Activated T-helper 9 cell treated with anti-CD3 and anti-CD28 coated beads, Interleukin-2, amount 50 U/mL, for 16 hours (primary cell): Measurements from ENCODE around the gene GPR37L1.
"Not testable (repeated sequence)": the region's sequence is repeated elsewhere in the genome, so short reads cannot be mapped to it uniquely, and the experiment has no call there.

Experiments
- DNase-seq: peaks from one replicate; pipeline ENCODE4 v3.0.0-alpha.2; 2020; ENCODE audit warnings: low read depth

The GPR37L1 gene

DNA sequence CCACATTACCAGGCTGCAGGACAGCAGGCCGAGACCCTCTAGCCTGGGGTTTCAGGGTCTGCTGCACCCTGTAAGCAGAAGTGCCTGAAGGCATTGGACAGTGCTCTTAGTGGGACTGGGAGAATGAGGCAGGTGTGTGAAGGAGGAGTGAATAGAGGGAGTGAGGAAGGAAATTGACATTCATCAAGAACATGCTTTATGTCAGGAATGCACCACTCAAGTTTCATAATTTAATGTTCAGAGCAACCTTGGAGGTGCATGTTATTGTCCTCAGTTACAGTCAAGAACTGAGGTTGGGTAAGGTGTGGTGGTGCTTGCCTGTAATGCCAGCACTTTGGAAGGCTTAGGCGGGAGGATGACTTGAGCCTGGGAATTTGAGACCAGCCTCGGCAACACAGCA, 11.7 kb upstream of the GPR37L1 start:
- DNase-seq: no peak

DNA sequence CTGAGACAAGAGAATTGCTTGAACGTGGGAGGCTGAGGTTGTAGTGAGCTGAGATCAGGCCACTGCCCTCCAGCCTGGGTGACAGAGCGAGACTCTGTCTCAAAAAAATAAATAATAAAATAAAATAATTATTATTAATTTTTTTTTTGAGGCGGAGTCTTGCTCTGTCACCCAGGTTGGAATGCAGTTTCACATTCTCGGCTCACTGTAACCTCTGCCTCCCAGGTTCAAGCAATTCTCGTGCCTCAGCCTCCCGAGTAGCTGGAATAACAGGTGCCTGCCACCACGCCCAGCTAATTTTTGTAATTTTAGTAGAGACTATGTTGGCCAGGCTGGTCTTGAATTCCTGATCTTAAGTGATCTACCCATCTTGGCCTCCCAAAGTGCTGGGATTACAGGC, 11.1 kb upstream of the GPR37L1 start:
- not testable (repeated sequence) for DNase-seq

DNA sequence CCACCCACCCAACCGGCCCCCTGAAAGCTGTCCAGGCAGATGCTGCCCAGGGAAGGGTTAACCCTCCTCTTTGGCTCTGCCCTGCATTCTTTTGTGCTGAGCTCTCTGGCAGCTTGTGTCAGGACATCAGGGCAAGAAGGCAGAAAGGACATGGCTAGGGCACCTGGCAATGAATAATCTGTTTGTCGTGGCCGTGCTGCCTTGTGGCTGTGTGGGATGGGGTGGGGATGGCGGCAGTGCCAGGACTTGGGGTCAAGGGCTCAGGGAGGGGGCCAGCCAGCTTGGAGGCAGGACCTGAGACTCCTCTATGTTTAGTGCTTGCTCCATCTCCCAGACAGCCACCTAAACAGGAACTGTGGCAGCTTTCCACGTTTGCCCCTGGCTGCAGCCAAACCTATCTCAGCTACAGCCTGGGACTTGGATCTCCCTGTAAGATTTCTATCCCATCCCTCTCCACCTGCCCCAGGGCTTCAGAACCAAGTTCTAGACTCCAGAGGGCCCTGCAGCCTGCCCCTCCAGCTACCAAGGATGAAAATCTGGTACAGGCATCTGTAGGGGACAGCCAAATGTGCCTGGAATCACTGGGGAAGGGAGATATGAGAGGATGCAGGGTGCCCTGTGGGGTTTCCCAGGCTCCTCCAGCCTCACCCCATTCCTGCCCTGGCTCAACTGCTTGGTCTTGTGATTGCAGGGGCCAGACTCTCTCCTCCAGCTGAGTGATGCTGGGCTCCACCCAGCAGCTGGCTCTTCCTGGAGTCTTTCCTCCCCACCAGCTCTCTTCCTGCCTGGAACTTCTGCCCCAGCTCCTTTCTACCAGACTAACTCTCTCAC, 9.6 kb upstream of the GPR37L1 start:
- DNase-seq: no peak

DNA sequence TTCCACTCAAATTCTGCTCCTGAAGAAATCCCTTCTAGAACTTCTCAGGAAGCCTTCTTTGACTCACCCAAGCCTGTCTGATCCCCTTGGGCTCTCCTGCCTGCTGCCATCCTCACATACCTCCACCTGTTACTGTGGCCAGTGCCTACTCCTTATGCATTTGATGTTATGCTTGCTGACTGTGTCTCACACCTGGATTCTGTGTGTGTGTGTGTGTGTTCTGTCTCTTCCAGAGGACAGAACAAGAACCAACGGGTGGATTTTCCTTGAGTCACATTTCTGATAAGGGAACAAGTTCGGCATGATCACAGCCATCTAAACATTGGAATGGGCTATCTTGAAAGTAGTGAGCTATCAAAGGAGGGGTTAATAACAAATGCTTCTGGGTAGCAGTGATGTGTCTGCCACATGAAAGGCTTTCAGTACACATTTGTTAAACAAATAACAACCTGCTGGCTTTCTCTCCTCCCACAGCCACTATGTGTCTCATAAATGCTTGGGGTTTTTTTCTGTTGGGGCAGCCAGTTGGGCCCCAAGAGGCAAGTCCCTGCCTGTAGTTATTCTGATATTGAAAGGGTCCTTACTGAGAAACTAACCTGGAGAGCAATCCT, 8.9 kb upstream of the GPR37L1 start:
- no peak for DNase-seq

- DNase-seq: no peak
Observed at GRCh38 chr1:202116287-202116686, 6.4 kb upstream of the GPR37L1 start.

DNA sequence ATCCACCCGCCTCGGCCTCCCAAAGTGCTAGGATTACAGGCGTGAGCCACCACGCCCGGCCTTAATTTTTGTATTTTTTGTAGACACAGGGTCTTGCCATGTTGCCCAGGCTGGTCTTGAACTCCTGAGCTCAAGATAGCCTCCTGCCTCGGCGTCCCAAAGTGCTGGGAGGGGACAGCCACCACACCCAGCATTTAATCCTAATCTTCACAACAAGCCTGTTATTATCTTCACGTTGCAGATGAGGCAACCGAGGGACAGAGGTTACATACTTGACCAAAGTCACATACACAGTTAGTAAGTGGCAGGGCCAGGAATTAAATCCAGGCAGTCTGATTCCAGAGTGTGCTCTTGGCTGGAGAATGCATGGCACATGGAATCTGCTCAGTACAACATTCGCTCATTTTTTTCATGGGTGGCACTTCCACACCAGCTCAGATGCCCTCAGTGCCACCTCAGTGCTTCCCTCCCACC, 4.8 kb upstream of the GPR37L1 start:
- no peak for DNase-seq

DNA sequence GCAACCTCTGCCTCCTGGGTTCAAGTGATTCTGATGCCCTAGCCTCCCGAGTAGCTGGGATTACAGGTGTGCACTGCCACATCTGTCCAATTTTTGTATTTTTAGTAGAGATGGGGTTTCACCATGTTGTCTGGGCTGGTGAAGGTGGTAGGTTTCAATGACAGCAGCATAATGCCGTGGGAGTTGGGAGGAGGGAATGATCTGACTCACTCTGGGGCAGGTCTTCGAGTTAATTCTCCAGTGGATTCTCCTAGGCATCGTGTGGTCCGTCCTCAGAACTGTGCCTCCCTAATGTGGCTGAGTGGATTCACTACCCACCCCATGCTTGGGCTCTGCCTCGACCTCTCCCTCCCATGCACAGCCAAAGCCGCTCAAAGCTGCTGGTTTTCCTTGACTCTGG, 1.7 kb upstream of the GPR37L1 start:
- no peak for DNase-seq

- DNase-seq: no peak
Observed at GRCh38 chr1:202123336-202123813, 658 bp downstream of the GPR37L1 start.

- DNase-seq: no peak
Observed at GRCh38 chr1:202124142-202124541, 1.4 kb downstream of the GPR37L1 start.

- DNase-seq: no peak
Observed at GRCh38 chr1:202125611-202126010, 2.9 kb downstream of the GPR37L1 start.

DNA sequence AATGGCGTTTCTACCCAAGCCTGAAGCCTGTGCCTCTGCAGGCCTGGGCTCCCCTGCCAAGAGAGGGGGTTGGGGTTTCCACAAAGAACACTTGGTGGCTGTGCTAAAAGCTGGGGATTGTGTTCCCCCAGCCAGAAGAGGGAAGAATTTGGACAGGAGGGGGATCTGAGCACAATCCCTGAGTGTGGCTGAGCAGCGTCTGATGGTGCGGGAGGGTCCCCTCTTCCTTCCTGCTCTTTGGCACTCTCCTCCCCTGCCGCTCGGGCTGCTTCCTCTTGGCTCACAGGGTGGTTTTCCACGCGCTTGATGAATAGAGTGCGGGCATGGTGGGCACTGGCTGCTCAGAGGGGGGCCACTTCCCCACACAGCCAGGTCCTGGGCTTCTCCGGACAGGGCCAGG, 3.7 kb downstream of the GPR37L1 start:
- DNase-seq: no peak

- no peak for DNase-seq
Observed at GRCh38 chr1:202127061-202127460, 4.3 kb downstream of the GPR37L1 start.

- no peak for DNase-seq
Observed at GRCh38 chr1:202127836-202128622, 5.3 kb downstream of the GPR37L1 start.

DNA sequence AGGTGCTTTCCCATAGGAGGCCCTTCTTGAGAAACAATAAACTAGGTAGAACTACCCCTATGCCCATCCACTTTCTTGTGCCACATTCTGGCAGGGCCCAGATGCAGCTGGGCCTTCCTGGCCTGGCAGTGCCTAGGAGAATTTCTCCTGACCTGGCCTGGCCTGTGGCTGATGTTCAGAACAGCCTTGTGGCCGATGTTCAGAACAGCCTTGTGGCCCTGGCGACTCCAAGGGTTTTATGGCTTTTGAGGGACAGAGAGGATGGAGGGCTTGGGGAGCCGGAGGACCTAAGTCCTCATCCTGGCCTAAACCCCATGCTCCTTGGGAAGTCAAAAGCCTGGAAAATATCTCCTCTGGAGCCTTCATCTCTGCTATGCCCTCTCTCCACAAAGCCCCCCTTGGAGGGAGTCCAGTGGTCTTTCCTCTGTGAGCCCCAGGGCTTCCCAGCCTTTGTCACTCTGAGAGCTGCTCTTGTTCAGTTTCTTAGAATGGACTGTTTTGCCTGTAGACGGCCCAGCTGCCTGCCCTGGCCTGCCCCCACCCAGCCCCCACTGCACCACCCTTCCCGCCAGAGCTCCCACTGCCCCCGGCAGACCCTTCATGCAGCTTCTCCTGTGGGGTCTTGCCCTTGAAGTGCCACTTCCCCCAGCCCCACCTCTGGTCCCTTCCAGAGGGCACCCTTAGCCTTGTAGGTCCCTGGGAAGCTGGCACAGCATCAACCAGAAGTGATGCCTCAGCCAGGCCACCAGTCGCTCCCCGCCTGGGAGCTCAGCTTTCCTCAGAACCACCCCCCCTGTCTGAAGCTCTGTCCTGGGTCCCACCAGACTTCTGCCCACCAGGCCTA, 7.0 kb downstream of the GPR37L1 start:
- no peak for DNase-seq

GRCh38 chr1:202130297-202130721, 7.6 kb downstream of the GPR37L1 start:
- DNase-seq: no peak

DNA sequence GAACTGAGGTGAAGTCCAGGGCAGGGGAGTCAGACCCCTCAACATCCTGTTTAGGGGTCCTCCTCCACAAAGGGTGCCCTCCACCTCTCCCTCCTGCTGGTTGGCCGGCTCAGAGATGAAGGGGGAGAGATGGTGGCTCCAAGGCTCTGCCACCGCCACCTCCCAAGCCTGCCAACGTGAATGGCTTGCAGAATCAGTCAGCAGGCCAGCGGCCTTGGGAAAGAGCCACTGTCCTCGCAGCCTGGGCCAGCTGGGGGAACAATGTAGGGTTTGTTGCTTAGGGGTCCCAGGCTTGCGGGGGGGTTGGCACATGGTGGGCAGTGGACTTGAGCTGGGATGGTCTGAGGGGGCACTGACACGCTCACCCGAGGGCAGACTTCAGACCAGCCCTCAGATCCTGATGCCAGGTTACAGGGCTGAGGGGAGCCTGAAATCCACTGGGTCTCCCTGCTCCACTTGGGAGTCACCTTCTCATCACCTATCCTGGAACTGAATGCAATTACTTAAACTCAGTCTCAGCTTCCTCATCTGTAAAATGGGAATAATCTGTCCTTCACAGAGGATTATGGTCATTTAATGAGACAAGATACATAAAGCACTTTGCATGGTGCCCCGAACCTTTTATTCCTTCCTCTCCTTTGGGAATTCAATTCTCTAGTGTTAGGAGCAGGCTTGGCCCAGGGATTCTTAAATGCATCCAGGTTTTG, 8.3 kb downstream of the GPR37L1 start:
- DNase-seq: no peak

- DNase-seq: no peak
Observed at GRCh38 chr1:202131956-202132821, 9.5 kb downstream of the GPR37L1 start.

- no peak for DNase-seq
Observed at GRCh38 chr1:202133001-202133400, 10.3 kb downstream of the GPR37L1 start.

- DNase-seq: no peak
Observed at GRCh38 chr1:202133496-202133895, 10.8 kb downstream of the GPR37L1 start.

DNA sequence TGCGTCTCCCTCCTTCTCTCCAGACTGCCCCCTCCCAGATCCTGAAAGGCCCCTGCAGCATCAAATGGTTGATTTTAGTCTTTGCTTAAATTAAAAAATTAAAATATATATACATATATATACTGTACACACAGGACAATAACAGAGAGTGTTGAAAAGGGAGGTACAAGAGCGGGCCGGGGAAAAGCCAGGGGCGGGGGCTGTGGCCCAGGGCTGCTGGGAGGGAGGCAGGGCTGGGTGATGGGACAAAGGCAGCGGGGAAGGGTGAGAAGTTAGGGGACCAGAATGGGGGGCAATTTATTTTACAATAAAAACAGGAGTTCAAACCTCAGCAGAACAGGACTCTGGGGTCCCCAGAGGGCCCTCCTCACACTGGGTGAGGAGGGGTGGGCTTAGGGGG, 11.3 kb downstream of the GPR37L1 start:
- no peak for DNase-seq
